ENCODE data around the gene SEMA6A. TPM values are rescaled to one million over a fixed set of nuclear protein-coding genes. Genes with fewer than 3 reads are reported as not detected.

The SEMA6A gene
- total and polyA plus RNA-seq, 10 donors, result 0.88 to 78.6 (median 30.4) TPM

GRCh38 chr5:116593340-116593739 is 18.7 kb upstream of the SEMA6A start:
- TF ChIP-seq POLR2A (IDR thresholded peaks at IDR 0.05) (no peak), POLR2AphosphoS5 (IDR thresholded peaks at IDR 0.05) (no peak), CTCF (IDR thresholded peaks at IDR 0.05 in 8 of 11, conservative IDR thresholded peaks at IDR 0.05 in 3 of 11) (no peak)
- intact Hi-C loops (cut with DNase I; ENCODE audit: low total_unique reads), result no loop called here
- H3K27me3 ChIP-seq (replicated peaks in 1 of 7), result no peaks in the 10 kb centered on the region
- DNase-seq, result no peak
- no peaks in the 10 kb centered on the region for H3K4me1 ChIP-seq
- peaks cover 0 to 11% (median 3%) of the 10 kb centered on the region in 8 donors for H3K9me3 ChIP-seq
- H3K4me3 ChIP-seq, result no peak overlapping the region
- no peak overlapping the region for H3K27ac ChIP-seq
- WGBS, 5 donors, result 84 to 96% (median 91%) methylated on average over 5 of the region's 5 CpGs
- no peaks in the 10 kb centered on the region for H3K36me3 ChIP-seq

GRCh38 chr5:116585227-116585626 is 10.6 kb upstream of the SEMA6A start:
- Histone ChIP-seq H3K27ac (no peak overlapping the region), H3K27me3 (replicated peaks in 1 of 7) (peaks cover 0 to 10% (median 0%) of the 10 kb centered on the region in 7 donors), H3K4me1 (no peaks in the 10 kb centered on the region), H3K9me3 (peaks cover 0 to 3% (median under 1%) of the 10 kb centered on the region in 8 donors), H3K36me3 (no peaks in the 10 kb centered on the region), H3K4me3 (no peak overlapping the region)
- DNase-seq, result no peak
- TF ChIP-seq POLR2AphosphoS5 (IDR thresholded peaks at IDR 0.05) (no peak), CTCF (IDR thresholded peaks at IDR 0.05 in 8 of 11, conservative IDR thresholded peaks at IDR 0.05 in 3 of 11) (no peak), POLR2A (IDR thresholded peaks at IDR 0.05) (no peak)
- intact Hi-C loops (cut with DNase I; ENCODE audit: low total_unique reads), result loop anchor here (10.0 kb wide), 1 partner anchor 370 kb away; no protein-coding TSS in a partner anchor
- WGBS, 5 donors, result 92 to 96% (median 95%) methylated on average over 3 of the region's 3 CpGs

GRCh38 chr5:116583862-116584222 is 9.2 kb upstream of the SEMA6A start:
- intact Hi-C loops (cut with DNase I; ENCODE audit: low total_unique reads), result loop anchor here (10.0 kb wide), 1 partner anchor 371 kb away; no protein-coding TSS in a partner anchor
- no peak overlapping the region for H3K4me3 ChIP-seq
- peaks cover 0 to 15% (median 0%) of the 10 kb centered on the region in 7 donors for H3K27me3 ChIP-seq (replicated peaks in 1 of 7)
- WGBS, 5 donors, result 78 to 89% (median 86%) methylated on average over 3 of the region's 3 CpGs
- no peaks in the 10 kb centered on the region for H3K4me1 ChIP-seq
- H3K27ac ChIP-seq, result no peak overlapping the region
- H3K36me3 ChIP-seq, result no peaks in the 10 kb centered on the region
- no peak for TF ChIP-seq CTCF (IDR thresholded peaks at IDR 0.05 in 8 of 11, conservative IDR thresholded peaks at IDR 0.05 in 3 of 11)
- TF ChIP-seq POLR2A (IDR thresholded peaks at IDR 0.05), result no peak
- TF ChIP-seq POLR2AphosphoS5 (IDR thresholded peaks at IDR 0.05), result no peak
- DNase-seq, result no peak
- no peaks in the 10 kb centered on the region for H3K9me3 ChIP-seq

GRCh38 chr5:116583085-116583861 is 8.7 kb upstream of the SEMA6A start:
- no peak overlapping the region for H3K4me3 ChIP-seq
- no peak for DNase-seq
- intact Hi-C loops (cut with DNase I; ENCODE audit: low total_unique reads), result loop anchor here (10.0 kb wide), 1 partner anchor 372 kb away; no protein-coding TSS in a partner anchor
- peaks cover 0 to 15% (median 0%) of the 10 kb centered on the region in 7 donors for H3K27me3 ChIP-seq (replicated peaks in 1 of 7)
- H3K36me3 ChIP-seq, result no peaks in the 10 kb centered on the region
- H3K27ac ChIP-seq, result no peak overlapping the region
- no peaks in the 10 kb centered on the region for H3K4me1 ChIP-seq
- TF ChIP-seq POLR2AphosphoS5 (IDR thresholded peaks at IDR 0.05) (no peak), POLR2A (IDR thresholded peaks at IDR 0.05) (no peak), CTCF (IDR thresholded peaks at IDR 0.05 in 8 of 11, conservative IDR thresholded peaks at IDR 0.05 in 3 of 11) (no peak)
- no peaks in the 10 kb centered on the region for H3K9me3 ChIP-seq
